ENCODE data around the gene TTLL6. TPM values are rescaled to one million over a fixed set of nuclear protein-coding genes. Genes with fewer than 3 reads are reported as not detected.

The TTLL6 gene
- total and polyA plus RNA-seq, 2 donors (not counting 3 experiments of a cell fraction or from before 2014, with no cell fraction given), result not detected

GRCh38 chr17:48800626-48801217, 16.3 kb downstream of the TTLL6 start:
- Histone ChIP-seq H3K79me2 (ENCODE audit: control insufficient read depth, insufficient read depth, low read length) (no peaks in the 10 kb centered on the region), H3K27me3 (ENCODE audit: control insufficient read depth in 2 of 2, insufficient read depth in 2 of 2, low read length in 2 of 2) (peaks cover 2 to 5% of the 10 kb centered on the region in 2 experiments), H3K27ac (ENCODE audit: insufficient read depth, low read depth, low read length) (no peak overlapping the region), H2AFZ (ENCODE audit: low read depth, low read length) (no peak overlapping the region), H3K36me3 (ENCODE audit: control insufficient read depth in 2 of 2, extremely low read depth in 1 of 2, insufficient read depth in 2 of 2, low read length in 2 of 2) (no peaks in the 10 kb centered on the region), H3K4me2 (ENCODE audit: insufficient read depth, low read length) (no peak overlapping the region), H4K20me1 (replicated peaks; ENCODE audit: control insufficient read depth, extremely low read depth, insufficient read depth, low read length) (no peaks in the 10 kb centered on the region), H3K4me3 (replicated peaks in 1 of 3; ENCODE audit: insufficient read depth in 1 of 3, low read depth in 1 of 3, low read length in 3 of 3) (no peak overlapping the region), H3K9ac (replicated peaks; ENCODE audit: extremely low read depth, insufficient read depth, low read length) (no peak overlapping the region), H3K4me1 (ENCODE audit: control insufficient read depth, extremely low read depth, insufficient read depth, low read length) (no peaks in the 10 kb centered on the region), H3K9me1 (replicated peaks; ENCODE audit: control insufficient read depth, extremely low read depth, insufficient read depth, low read length) (no peaks in the 10 kb centered on the region), H3K9me3 (replicated peaks; ENCODE audit: control insufficient read depth, insufficient read depth, low read length) (no peaks in the 10 kb centered on the region)
- ChIA-PET POLR2A (no interaction called here), CTCF (interaction anchor here (2.7 to 4.5 kb wide), 2 partner anchors 10 to 78 kb away, joined by 18 to 39 read pairs; no protein-coding TSS in a partner anchor)
- TF ChIP-seq CTCF (IDR thresholded peaks at IDR 0.05; ENCODE audit: extremely low read depth in 1 of 2, insufficient read depth in 1 of 2, low read depth in 1 of 2, low read length in 2 of 2) (no peak), JUN (IDR thresholded peaks at IDR 0.05; ENCODE audit: borderline replicate concordance, insufficient read depth, insufficient read length, low read depth) (no peak), GATA2 (IDR thresholded peaks at IDR 0.05; ENCODE audit: insufficient read depth, insufficient read length, low read depth, low read length) (no peak), POLR2AphosphoS5 (IDR thresholded peaks at IDR 0.05; ENCODE audit: insufficient read depth, low read depth, low read length) (no peak), MYC (IDR thresholded peaks at IDR 0.05; ENCODE audit: low read depth, low read length) (no peak), FOS (IDR thresholded peaks at IDR 0.05; ENCODE audit: borderline replicate concordance, insufficient read depth, low read length) (no peak), MAX (IDR thresholded peaks at IDR 0.05; ENCODE audit: insufficient read depth, insufficient read length) (no peak), EZH2 (IDR thresholded peaks at IDR 0.05; ENCODE audit: borderline replicate concordance, low read depth, low read length, severe bottlenecking) (no peak), POLR2A (IDR thresholded peaks at IDR 0.05; ENCODE audit: low read depth, low read length) (no peak)
- FAIRE-seq, result no peak
- DNase-seq (ENCODE audit: low read depth, low spot score), result no peak
- dilution Hi-C loops (cut with MboI; ENCODE audit: extremely low pct_ligation_motif_present, low sequenced_read_pairs) (no loop called here), intact Hi-C loops (cut with micrococcal nuclease) (no loop called here)
- no TSS peak for BruUV-seq (replicated peaks)
